Progenitor cell of endocrine pancreas (in vitro differentiated cells): ENCODE data around the gene BACH2. TPM values are rescaled to one million over a fixed set of nuclear protein-coding genes. Genes with fewer than 3 reads are reported as not detected.

Experiments
- DNase-seq: peaks from one replicate; pipeline ENCODE4 v3.0.0; 2021; ENCODE audit warnings: low spot score; ENCODE audit not compliant: unreplicated experiment
- H3K27ac Mint-ChIP-seq: 2 replicates; pipeline ENCODE4 v1.8.0; 2021; ENCODE audit warnings: mild to moderate bottlenecking, moderate library complexity, mixed read lengths
- H3K27me3 Mint-ChIP-seq: 2 replicates; pipeline ENCODE4 v1.8.0; 2021; ENCODE audit warnings: mixed read lengths
- H3K36me3 Mint-ChIP-seq: 2 replicates; pipeline ENCODE4 v1.8.0; 2022; ENCODE audit warnings: mixed read lengths; ENCODE audit not compliant: insufficient read depth
- H3K4me1 Mint-ChIP-seq: 2 replicates; pipeline ENCODE4 v1.8.0; 2021; ENCODE audit warnings: low read depth, mixed read lengths
- H3K4me3 Mint-ChIP-seq: 2 replicates; pipeline ENCODE4 v1.8.0; 2021; ENCODE audit warnings: low read depth, mild to moderate bottlenecking, moderate library complexity, mixed read lengths
- H3K9me3 Mint-ChIP-seq: 2 replicates; pipeline ENCODE4 v1.8.0; 2021; ENCODE audit warnings: low read depth, mixed read lengths
- CTCF ChIP-seq: fragments of 200-600 bp; sonication (generic); IDR thresholded peaks from one replicate; pipeline ENCODE4 v1.5.0; 2021; ENCODE audit warnings: antibody characterized with exemption, mild to moderate bottlenecking; ENCODE audit not compliant: unreplicated experiment
- total RNA-seq: library from RNA; stranded (reverse); gene quantifications from 2 replicates; pipeline ENCODE4 v1.2.1, GENCODE V29; 2021

The BACH2 gene
- total RNA-seq, 1 donor from 2014 or later: 11.2 TPM

- Mint-ChIP-seq H3K36me3 (no peaks in the 10 kb centered on the region), H3K27me3 (no peaks in the 10 kb centered on the region), H3K9me3 (no peaks in the 10 kb centered on the region), H3K4me3 (no peak overlapping the region), H3K27ac (no peak overlapping the region), H3K4me1 (peaks cover 3% of the 10 kb centered on the region)
- no peak for DNase-seq
- TF ChIP-seq CTCF: no peak
These were observed 368.7 kb downstream of the BACH2 start for GRCh38 chr6:89927791-89928550.

GRCh38 chr6:89927264-89927663, 369.4 kb downstream of the BACH2 start:
- Mint-ChIP-seq H3K27ac (no peak overlapping the region), H3K9me3 (no peaks in the 10 kb centered on the region), H3K4me1 (peaks cover 3% of the 10 kb centered on the region), H3K4me3 (no peak overlapping the region), H3K27me3 (no peaks in the 10 kb centered on the region), H3K36me3 (no peaks in the 10 kb centered on the region)
- TF ChIP-seq CTCF: no peak
- no peak for DNase-seq

- H3K36me3 Mint-ChIP-seq: no peaks in the 10 kb centered on the region
- DNase-seq: no peak
- TF ChIP-seq CTCF: no peak
- H3K9me3 Mint-ChIP-seq: no peaks in the 10 kb centered on the region
- no peak overlapping the region for H3K4me3 Mint-ChIP-seq
- H3K27ac Mint-ChIP-seq: no peak overlapping the region
- H3K27me3 Mint-ChIP-seq: no peaks in the 10 kb centered on the region
- H3K4me1 Mint-ChIP-seq: peaks cover 3% of the 10 kb centered on the region
These were observed 370.8 kb downstream of the BACH2 start for GRCh38 chr6:89925826-89926225.

GRCh38 chr6:89924231-89924630, 372.4 kb downstream of the BACH2 start:
- no peak for DNase-seq
- TF ChIP-seq CTCF: no peak
- Mint-ChIP-seq H3K36me3 (no peaks in the 10 kb centered on the region), H3K9me3 (no peaks in the 10 kb centered on the region), H3K4me3 (no peak overlapping the region), H3K4me1 (peaks cover 2% of the 10 kb centered on the region), H3K27me3 (no peaks in the 10 kb centered on the region), H3K27ac (no peak overlapping the region)

GRCh38 chr6:89921691-89922090, 375.0 kb downstream of the BACH2 start:
- Mint-ChIP-seq H3K4me3 (no peak overlapping the region), H3K36me3 (no peaks in the 10 kb centered on the region), H3K4me1 (no peaks in the 10 kb centered on the region), H3K27me3 (no peaks in the 10 kb centered on the region), H3K27ac (no peak overlapping the region), H3K9me3 (peaks cover 2% of the 10 kb centered on the region)
- DNase-seq: no peak
- no peak for TF ChIP-seq CTCF
